Type B pancreatic cell (in vitro differentiated cells): ENCODE results near the gene WDR87. TPM values are rescaled to one million over a fixed set of nuclear protein-coding genes. Genes with fewer than 3 reads are reported as not detected.
"Not testable (repeated sequence)": the region's sequence is repeated elsewhere in the genome, so short reads cannot be mapped to it uniquely, and the experiment has no call there.

Experiments
- DNase-seq: peaks from one replicate; pipeline ENCODE4 v3.0.0; 2021; ENCODE audit warnings: mixed read lengths; ENCODE audit not compliant: unreplicated experiment; ENCODE audit errors: extremely low spot score
- H3K27ac Mint-ChIP-seq: 2 replicates; pipeline ENCODE4 v1.8.0; 2021; ENCODE audit warnings: mild to moderate bottlenecking, mixed read lengths
- H3K27me3 Mint-ChIP-seq: 2 replicates; pipeline ENCODE4 v1.8.0; 2021; ENCODE audit warnings: mixed read lengths
- H3K36me3 Mint-ChIP-seq: 2 replicates; pipeline ENCODE4 v1.8.0; 2021; ENCODE audit warnings: mixed read lengths
- H3K4me1 Mint-ChIP-seq: one replicate; pipeline ENCODE4 v1.8.0; 2021; ENCODE audit warnings: mixed read lengths; ENCODE audit not compliant: unreplicated experiment
- H3K4me3 Mint-ChIP-seq: 2 replicates; pipeline ENCODE4 v1.8.0; 2021; ENCODE audit warnings: mild to moderate bottlenecking, mixed read lengths
- H3K9me3 Mint-ChIP-seq: 2 replicates; pipeline ENCODE4 v1.8.0; 2021; ENCODE audit warnings: mixed read lengths
- total RNA-seq: library from RNA; stranded (reverse); gene quantifications from 2 replicates; pipeline ENCODE4 v1.2.1, GENCODE V29; 2021; ENCODE audit warnings: low replicate concordance
- TF ChIP-seq, protein P1 (sequence below): fragments of 200-600 bp; sonication (generic); conservative IDR thresholded peaks from 2 replicates; pipeline ENCODE4 v1.5.0; 2021; ENCODE audit warnings: antibody characterized with exemption, mild to moderate bottlenecking

Gene WDR87
- total RNA-seq, 1 donor from 2014 or later = not detected

- Mint-ChIP-seq H3K27ac (no peak overlapping the region), H3K4me3 (no peak overlapping the region), H3K27me3 (no peaks in the 10 kb centered on the region), H3K36me3 (no peaks in the 10 kb centered on the region), H3K4me1 (no peaks in the 10 kb centered on the region), H3K9me3 (peaks cover 10% of the 10 kb centered on the region)
- TF ChIP-seq, protein P1, sequence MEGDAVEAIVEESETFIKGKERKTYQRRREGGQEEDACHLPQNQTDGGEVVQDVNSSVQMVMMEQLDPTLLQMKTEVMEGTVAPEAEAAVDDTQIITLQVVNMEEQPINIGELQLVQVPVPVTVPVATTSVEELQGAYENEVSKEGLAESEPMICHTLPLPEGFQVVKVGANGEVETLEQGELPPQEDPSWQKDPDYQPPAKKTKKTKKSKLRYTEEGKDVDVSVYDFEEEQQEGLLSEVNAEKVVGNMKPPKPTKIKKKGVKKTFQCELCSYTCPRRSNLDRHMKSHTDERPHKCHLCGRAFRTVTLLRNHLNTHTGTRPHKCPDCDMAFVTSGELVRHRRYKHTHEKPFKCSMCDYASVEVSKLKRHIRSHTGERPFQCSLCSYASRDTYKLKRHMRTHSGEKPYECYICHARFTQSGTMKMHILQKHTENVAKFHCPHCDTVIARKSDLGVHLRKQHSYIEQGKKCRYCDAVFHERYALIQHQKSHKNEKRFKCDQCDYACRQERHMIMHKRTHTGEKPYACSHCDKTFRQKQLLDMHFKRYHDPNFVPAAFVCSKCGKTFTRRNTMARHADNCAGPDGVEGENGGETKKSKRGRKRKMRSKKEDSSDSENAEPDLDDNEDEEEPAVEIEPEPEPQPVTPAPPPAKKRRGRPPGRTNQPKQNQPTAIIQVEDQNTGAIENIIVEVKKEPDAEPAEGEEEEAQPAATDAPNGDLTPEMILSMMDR = no peak
- no peak for DNase-seq
Measured at GRCh38 chr19:37874784-37875183, 31.6 kb downstream of the WDR87 start.

- no peak for DNase-seq
Measured at GRCh38 chr19:37872383-37872782, 34.0 kb downstream of the WDR87 start.

DNA sequence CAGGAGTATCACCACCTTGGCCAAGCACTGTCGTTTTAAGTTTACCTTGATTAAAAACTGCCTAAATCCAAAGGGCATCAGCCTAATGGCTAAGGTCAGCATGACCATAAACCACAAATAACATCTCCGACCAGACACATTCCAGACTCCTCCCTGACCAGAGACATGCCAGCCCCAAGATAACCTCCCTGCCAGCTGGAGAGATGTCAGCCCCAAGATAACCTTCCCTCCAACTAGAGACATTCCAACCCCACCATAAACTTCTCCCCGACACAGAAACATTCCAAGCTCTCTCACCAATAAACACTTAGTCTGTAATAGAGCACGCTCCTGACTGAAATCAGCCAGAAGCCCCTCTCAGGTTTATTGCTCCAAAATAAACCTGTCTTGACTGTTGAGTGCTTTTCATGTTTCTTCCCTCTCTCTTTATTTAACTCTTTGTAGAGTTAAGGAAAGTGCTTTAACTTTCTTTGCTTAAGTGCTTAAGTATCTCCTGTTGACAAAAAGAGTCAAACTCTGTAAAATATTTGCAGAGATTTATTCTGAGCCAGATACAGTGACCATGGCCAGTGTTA is 36.5 kb downstream of the WDR87 start:
- peaks cover 4% of the 10 kb centered on the region for H3K27me3 Mint-ChIP-seq
- no peak for DNase-seq
- H3K9me3 Mint-ChIP-seq = peaks cover 9% of the 10 kb centered on the region
- TF ChIP-seq, protein P1 = no peak
- no peaks in the 10 kb centered on the region for H3K4me1 Mint-ChIP-seq
- no peaks in the 10 kb centered on the region for H3K36me3 Mint-ChIP-seq
- H3K27ac Mint-ChIP-seq = no peak overlapping the region
- H3K4me3 Mint-ChIP-seq = no peak overlapping the region

More at GRCh38 chr19:37872383-37872782, 34.0 kb downstream of the WDR87 start:
- H3K27ac Mint-ChIP-seq = no peak overlapping the region
- H3K4me3 Mint-ChIP-seq = no peak overlapping the region
- H3K27me3 Mint-ChIP-seq = no peaks in the 10 kb centered on the region
- H3K4me1 Mint-ChIP-seq = no peaks in the 10 kb centered on the region
- TF ChIP-seq, protein P1 = no peak
- no peaks in the 10 kb centered on the region for H3K36me3 Mint-ChIP-seq
- H3K9me3 Mint-ChIP-seq = peaks cover 9% of the 10 kb centered on the region

GRCh38 chr19:37867831-37868230 is 38.6 kb downstream of the WDR87 start:
- no peak overlapping the region for H3K27ac Mint-ChIP-seq
- peaks cover 9% of the 10 kb centered on the region for H3K9me3 Mint-ChIP-seq
- no peak for DNase-seq
- peaks cover 4% of the 10 kb centered on the region for H3K27me3 Mint-ChIP-seq
- TF ChIP-seq, protein P1 = no peak
- H3K4me1 Mint-ChIP-seq = no peaks in the 10 kb centered on the region
- no peak overlapping the region for H3K4me3 Mint-ChIP-seq
- no peaks in the 10 kb centered on the region for H3K36me3 Mint-ChIP-seq

DNA sequence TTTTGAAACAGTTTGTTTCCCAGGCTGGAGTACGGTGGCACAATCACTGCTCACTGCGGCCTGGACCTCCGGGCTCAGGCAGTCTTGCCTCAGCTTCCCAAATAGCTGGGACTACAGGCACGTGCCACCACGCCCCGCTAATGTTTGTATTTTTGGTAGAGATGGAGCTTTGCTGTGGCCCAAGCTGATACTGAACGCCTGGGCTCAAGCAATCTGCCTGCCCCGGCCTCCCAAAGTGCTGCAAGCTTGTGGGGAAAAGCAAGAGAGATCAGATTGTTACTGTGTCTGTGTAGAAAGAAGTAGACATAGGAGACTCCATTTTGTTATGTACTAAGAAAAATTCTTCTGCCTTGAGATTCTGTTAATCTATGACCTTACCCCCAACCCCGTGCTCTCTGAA is 40.5 kb downstream of the WDR87 start:
- not testable (repeated sequence) for H3K27ac Mint-ChIP-seq, H3K36me3 Mint-ChIP-seq, H3K9me3 Mint-ChIP-seq, H3K4me3 Mint-ChIP-seq, DNase-seq, H3K27me3 Mint-ChIP-seq, H3K4me1 Mint-ChIP-seq

GRCh38 chr19:37864501-37864900 is 41.9 kb downstream of the WDR87 start:
- Mint-ChIP-seq H3K4me1 (no peaks in the 10 kb centered on the region), H3K27me3 (peaks cover 4% of the 10 kb centered on the region), H3K27ac (no peak overlapping the region), H3K36me3 (no peaks in the 10 kb centered on the region), H3K4me3 (no peak overlapping the region), H3K9me3 (peaks cover under 1% of the 10 kb centered on the region)
- TF ChIP-seq, protein P1 = no peak
- no peak for DNase-seq
